Activated CD4-positive, CD25-positive, alpha-beta regulatory T cell treated with anti-CD3 and anti-CD28 coated beads, Interleukin-2, amount 50 U/mL, for 24 hours (primary cell): ENCODE measurements around the gene RSPO1.
"Not testable (repeated sequence)": the region's sequence is repeated elsewhere in the genome, so short reads cannot be mapped to it uniquely, and the experiment has no call there.

Experiments
- ATAC-seq, 2 donors: fragments of 150-1000 bp; cut with Tn5 transposase; one replicate each; pipeline ENCODE4 v1.10.0; 2021; ENCODE audit warnings: mild to moderate bottlenecking in 1 of 2, moderate library complexity in 1 of 2

The RSPO1 gene

GRCh38 chr1:37634244-37634991 lies at the start of gene RSPO1:
Gene RSPO1, minus strand, starts transcription at chr1:37634892. Its CDS starts 5,231 bp downstream, at chr1:37629661.
- ATAC-seq = no peak

GRCh38 chr1:37684182-37684581 lies 49.5 kb upstream of the RSPO1 start:
- not testable (repeated sequence) for ATAC-seq

GRCh38 chr1:37682334-37682987 lies 47.8 kb upstream of the RSPO1 start:
- peak; percentile 69 to 76 for ATAC-seq

- ATAC-seq = no peak
Measured at GRCh38 chr1:37680933-37681332, 46.2 kb upstream of the RSPO1 start.

- ATAC-seq = no peak
Measured at GRCh38 chr1:37677808-37678207, 43.1 kb upstream of the RSPO1 start.

GRCh38 chr1:37677143-37677439 lies 42.4 kb upstream of the RSPO1 start:
- no peak for ATAC-seq

GRCh38 chr1:37676281-37677142 lies 41.8 kb upstream of the RSPO1 start:
- no peak for ATAC-seq

- ATAC-seq = peak; percentile 36 to 81
Measured at GRCh38 chr1:37673920-37674319, 39.2 kb upstream of the RSPO1 start.

- ATAC-seq = no peak
Measured at GRCh38 chr1:37672136-37672870, 37.6 kb upstream of the RSPO1 start.

- no peak for ATAC-seq
Measured at GRCh38 chr1:37671261-37671660, 36.6 kb upstream of the RSPO1 start.

GRCh38 chr1:37670133-37670532 lies 35.4 kb upstream of the RSPO1 start:
- no peak for ATAC-seq

- no peak for ATAC-seq
Measured at GRCh38 chr1:37667023-37667671, 32.5 kb upstream of the RSPO1 start.

- ATAC-seq = no peak
Measured at GRCh38 chr1:37666241-37666867, 31.7 kb upstream of the RSPO1 start.

GRCh38 chr1:37663426-37664000 lies 28.8 kb upstream of the RSPO1 start:
- ATAC-seq = no peak

- ATAC-seq = no peak
Measured at GRCh38 chr1:37662031-37662755, 27.5 kb upstream of the RSPO1 start.

GRCh38 chr1:37661401-37661800 lies 26.7 kb upstream of the RSPO1 start:
- no peak for ATAC-seq

GRCh38 chr1:37660664-37661063 lies 26.0 kb upstream of the RSPO1 start:
- no peak for ATAC-seq

- no peak for ATAC-seq
Measured at GRCh38 chr1:37658486-37658885, 23.8 kb upstream of the RSPO1 start.

GRCh38 chr1:37657620-37658412 lies 23.1 kb upstream of the RSPO1 start:
- ATAC-seq = no peak

- ATAC-seq = no peak
Measured at GRCh38 chr1:37656881-37657280, 22.2 kb upstream of the RSPO1 start.
